A673 (cell line): ENCODE measurements around the gene NLRC5.

Experiments used
- CTCF ChIP-seq: fragments of 300-800, 200-600 bp; sonication (generic); conservative IDR thresholded peaks from 2 replicates; pipeline ENCODE4 v1.5.1; 2017; ENCODE audit warnings: low read depth, mild to moderate bottlenecking, antibody characterized with exemption, low read length, moderate library complexity, mixed read lengths
- EZH2 ChIP-seq: fragments of 200-600 bp; sonication (generic); IDR thresholded peaks from 2 replicates; pipeline ENCODE4 v1.6.1; 2017; ENCODE audit warnings: borderline replicate concordance, low read depth, mild to moderate bottlenecking, mixed read lengths, antibody characterized with exemption, low read length; ENCODE audit not compliant: poor library complexity, severe bottlenecking

GRCh38 chr16:57125376-57125775 lies 136.0 kb downstream of the NLRC5 start:
- TF ChIP-seq CTCF (no peak), EZH2 (no peak)
